HepG2 (cell line): ENCODE measurements around the gene ARCN1. TPM values are rescaled to one million over a fixed set of nuclear protein-coding genes. Genes with fewer than 3 reads are reported as not detected.

Experiments used
- ATAC-seq: fragments of 200-7000 bp; cut with Tn5 transposase; 3 replicates; pipeline ENCODE4 v1.9.1; 2020; ENCODE audit warnings: mild to moderate bottlenecking, moderate library complexity
- BruUV-seq: library from RNA; stranded (reverse); fragments of 400-500 nt; replicated peaks from 2 replicates; lab custom pipeline; 2021; lab: Mats Ljungman, UMichigan
- CTCF ChIA-PET: fragments of 300-600 bp; formaldehyde crosslinking; extraction: SDS; loops from one replicate; lab custom pipeline; 2021; ENCODE audit warnings: low total read pairs, inconsistent platforms, low intra/inter-chr PET ratio; lab: Yijun Ruan, JAX
- POLR2A ChIA-PET: fragments of 350-600 bp; sonication (Branson Sonifier 250); formaldehyde crosslinking; loops from one replicate; lab custom pipeline; 2020; ENCODE audit warnings: antibody characterized with exemption, inconsistent platforms; lab: Yijun Ruan, JAX
- DNase-seq: peaks from one replicate; pipeline ENCODE4 v3.0.0-alpha.2; 2015; ENCODE audit warnings: low spot score
- FAIRE-seq: peaks from 3 replicates; lab custom pipeline; 2011; peaks lifted over from hg19 to GRCh38; lab: Jason Lieb, UNC
- H2AFZ ChIP-seq: one replicate; pipeline ENCODE4 v1.6.1; 2011; ENCODE audit warnings: low read length, inconsistent platforms
- H3K27ac ChIP-seq: fragments of 300-600 bp; 3 replicates; pipeline ENCODE4 v1.8.0; 2011; ENCODE audit warnings: mixed run types, mild to moderate bottlenecking, mixed read lengths, low read length, inconsistent platforms; ENCODE audit not compliant: insufficient read depth; ENCODE audit errors: extremely low read length
- H3K27me3 ChIP-seq, 2 experiments: fragments of 200-600 bp in 1 of 2; 2 replicates in 1 of 2; 3 replicates in 1 of 2; pipeline versions ENCODE4 v1.6.0 to v1.8.0; 2011; ENCODE audit warnings: low read length in 2 of 2, mild to moderate bottlenecking in 2 of 2, moderate library complexity in 2 of 2, inconsistent platforms in 1 of 2; ENCODE audit not compliant: insufficient read depth in 2 of 2, control insufficient read depth in 1 of 2
- H3K36me3 ChIP-seq, 2 experiments: fragments of 200-600 bp in 1 of 2; replicated peaks in 1 of 2; 2 replicates in 1 of 2; 3 replicates in 1 of 2; pipeline versions ENCODE4 v1.5.1 to v1.8.0; 2011; ENCODE audit warnings: low read length in 2 of 2, inconsistent platforms in 1 of 2; ENCODE audit not compliant: insufficient read depth in 2 of 2, control insufficient read depth in 1 of 2
- H3K4me1 ChIP-seq: 2 replicates; pipeline ENCODE4 v1.5.1; 2012; ENCODE audit warnings: low read length, inconsistent platforms; ENCODE audit not compliant: insufficient read depth
- H3K4me2 ChIP-seq: 2 replicates; pipeline ENCODE4 v1.6.0; 2011; ENCODE audit warnings: low read depth, low read length, inconsistent platforms
- H3K4me3 ChIP-seq, 3 experiments: fragments of 200-600 bp in 1 of 3; sonication (generic), shearing (Covaris generic) in 1 of 3; replicated peaks in 1 of 3; 2 replicates each; pipeline ENCODE4 v1.5.1; 2011 to 2016; ENCODE audit warnings: low read length in 3 of 3, inconsistent platforms in 2 of 3, low read depth in 2 of 3, mild to moderate bottlenecking in 2 of 3, control low read depth in 1 of 3, mixed read lengths in 1 of 3; ENCODE audit not compliant: insufficient read depth in 1 of 3
- H3K79me2 ChIP-seq: one replicate; pipeline ENCODE4 v1.6.1; 2011; ENCODE audit warnings: low read length, inconsistent platforms; ENCODE audit not compliant: insufficient read depth
- H3K9ac ChIP-seq: 2 replicates; pipeline ENCODE4 v1.6.0; 2011; ENCODE audit warnings: mild to moderate bottlenecking, low read depth, low read length, inconsistent platforms; ENCODE audit not compliant: insufficient read depth
- H3K9me3 ChIP-seq: 2 replicates; pipeline ENCODE4 v1.5.1; 2012; ENCODE audit warnings: mild to moderate bottlenecking, low read length
- H4K20me1 ChIP-seq: 2 replicates; pipeline ENCODE4 v1.6.0; 2011; ENCODE audit warnings: inconsistent platforms, mild to moderate bottlenecking, low read length, moderate library complexity; ENCODE audit not compliant: insufficient read depth
- GABPA ChIP-seq, 2 experiments: IDR thresholded peaks; 2 replicates each; pipeline ENCODE4 v1.6.1; 2011 to 2016; ENCODE audit warnings: low read depth in 2 of 2, low read length in 1 of 2, missing biosample characterization in 1 of 2, missing genetic modification characterization in 1 of 2
- TBX2 ChIP-seq: sonication (generic); formaldehyde crosslinking; IDR thresholded peaks from 2 replicates; pipeline ENCODE4 v1.5.0; 2020; ENCODE audit warnings: missing genetic modification reagents, mild to moderate bottlenecking, borderline replicate concordance
- WGBS: methylation state at CpG from one replicate; pipeline ENCODE4 v1.1.6; 2017; ENCODE audit warnings: low lambda C conversion rate; 5-methylcytosine and 5-hydroxymethylcytosine counted together
- in situ Hi-C: cut with HindIII; loops from 2 replicates; pipeline ENCODE4 v1.10.0; 2017; ENCODE audit warnings: low pct_unique_long_range_greater_than_20kb; ENCODE audit not compliant: extremely low pct_ligation_motif_present
- intact Hi-C: fragments of 100-400 bp; cut with micrococcal nuclease; formaldehyde crosslinking; loops from one replicate; pipeline ENCODE4 v1.10.0; 2022; ENCODE audit not compliant: unreplicated experiment
- polyA plus RNA-seq, 8 experiments: library from polyadenylated mRNA; depleted of rRNA in 3 of 8; stranded (reverse) in 7 of 8; unstranded in 1 of 8; fragments of >200 nt; fragmentation: Illumina TruSeq in 4 of 8; extraction: Trizol in 4 of 8; gene quantifications; 2 replicates each; pipeline versions ENCODE4 v1.2.1 to v1.2.3, GENCODE V29; 2011 to 2016; ENCODE audit warnings: low read depth in 4 of 8, missing spikeins in 1 of 8, mixed read lengths in 1 of 8; ENCODE audit not compliant: insufficient read depth in 1 of 8
- total RNA-seq, 5 experiments: library from RNA; depleted of rRNA; stranded (reverse); fragments of >200 nt; fragmentation: Illumina TruSeq; extraction: Trizol; gene quantifications; 2 replicates each; pipeline ENCODE4 v1.2.3, GENCODE V29; 2016; ENCODE audit warnings: low read depth in 1 of 5
- TF ChIP-seq, protein P1 (sequence below): sonication (generic); formaldehyde crosslinking; conservative IDR thresholded peaks from 2 replicates; pipeline ENCODE4 v1.4.0; 2020; ENCODE audit warnings: mild to moderate bottlenecking, missing genetic modification reagents, moderate library complexity
- TF ChIP-seq, protein P2 (sequence below): sonication (generic); formaldehyde crosslinking; IDR thresholded peaks from 2 replicates; pipeline ENCODE4 v1.4.0; 2020; ENCODE audit warnings: missing genetic modification reagents
- TF ChIP-seq, protein P3 (sequence below): sonication (generic); formaldehyde crosslinking; IDR thresholded peaks from 2 replicates; pipeline ENCODE4 v1.9.0; 2022; ENCODE audit warnings: missing genetic modification reagents, mild to moderate bottlenecking, borderline replicate concordance
- TF ChIP-seq, protein P4 (sequence below): sonication (generic); formaldehyde crosslinking; IDR thresholded peaks from 2 replicates; pipeline ENCODE4 v1.4.0; 2020; ENCODE audit warnings: missing genetic modification reagents, mild to moderate bottlenecking, borderline replicate concordance
- TF ChIP-seq, protein P5 (sequence below): sonication (generic); formaldehyde crosslinking; IDR thresholded peaks from 2 replicates; pipeline ENCODE4 v1.5.1; 2020; ENCODE audit warnings: mild to moderate bottlenecking, missing genetic modification reagents

The ARCN1 gene
- total and polyA plus RNA-seq, 2 of the 13 experiments (the other 11 are each of a cell fraction or from before 2014, with no cell fraction given): 148 to 200 TPM

DNA sequence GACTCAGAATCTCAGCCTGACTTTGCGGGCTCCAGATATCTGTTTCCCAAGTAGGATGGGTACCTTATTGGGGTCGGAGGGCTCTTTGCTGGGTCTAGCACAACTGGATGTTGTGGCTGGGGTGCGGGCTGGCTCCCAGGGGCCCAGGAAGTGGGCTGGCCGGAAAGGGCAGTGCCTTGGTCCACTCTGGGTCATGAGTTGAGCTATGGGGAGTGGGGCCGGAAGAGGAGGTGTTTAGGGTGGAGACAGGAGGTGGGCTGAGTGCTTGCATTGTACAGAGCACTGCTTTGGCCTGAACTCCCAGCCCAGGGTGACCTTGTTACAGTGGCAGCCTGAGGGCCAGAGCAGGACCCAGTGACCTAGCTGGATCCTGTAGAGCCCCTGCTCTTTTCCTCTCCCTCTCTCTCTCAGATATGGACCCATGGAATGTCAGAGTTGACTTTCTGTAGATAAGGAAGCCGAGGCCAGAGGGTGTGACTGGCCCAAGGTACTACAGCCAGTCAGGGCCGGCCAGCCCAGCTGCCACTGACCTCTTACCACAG is 48.4 kb downstream of the ARCN1 start:
- POLR2A ChIA-PET: interaction anchor here (0.6 to 2.7 kb wide), 27 partner anchors 8 to 548 kb away, joined by 3 to 83 read pairs (median 6); partner anchors contain the start of genes ARCN1, DDX6, HMBS and NLRX1
- DNase-seq: peak; percentile 90
- H2AFZ ChIP-seq: no peak overlapping the region
- peak overlapping the region; percentile 98 for H3K4me2 ChIP-seq
- peaks cover 9% of the 10 kb centered on the region for H3K79me2 ChIP-seq
- H3K36me3 ChIP-seq: peaks cover 3 to 9% of the 10 kb centered on the region in 2 experiments; a peak in 4 of 5 replicates
- CTCF ChIA-PET: no interaction called here
- peaks cover 63% of the 10 kb centered on the region for H3K4me1 ChIP-seq
- peak overlapping the region; percentile 82 for H3K9ac ChIP-seq
- peak overlapping the region; percentile 81 to 97 (median 87) for H3K4me3 ChIP-seq
- H4K20me1 ChIP-seq: no peaks in the 10 kb centered on the region
- intact Hi-C loops (loop anchor here (5.0 kb wide), 1 partner anchor 37 kb away; no protein-coding TSS in a partner anchor), in situ Hi-C loops (no loop called here)
- H3K27me3 ChIP-seq: no peaks in the 10 kb centered on the region; a peak in 1 of 5 replicates
- BruUV-seq: no TSS peak
- peak; percentile 92 for FAIRE-seq
- H3K9me3 ChIP-seq: no peaks in the 10 kb centered on the region
- ATAC-seq: peak; percentile 92
- WGBS: 6% methylated on average over 5 of the region's 7 CpGs
- peak overlapping the region; percentile 95 for H3K27ac ChIP-seq
- peak; percentile 53; the same call in 1 of the 2 replicates for TF ChIP-seq TBX2 (CRISPR knock-in tag)
- TF ChIP-seq, protein P1, sequence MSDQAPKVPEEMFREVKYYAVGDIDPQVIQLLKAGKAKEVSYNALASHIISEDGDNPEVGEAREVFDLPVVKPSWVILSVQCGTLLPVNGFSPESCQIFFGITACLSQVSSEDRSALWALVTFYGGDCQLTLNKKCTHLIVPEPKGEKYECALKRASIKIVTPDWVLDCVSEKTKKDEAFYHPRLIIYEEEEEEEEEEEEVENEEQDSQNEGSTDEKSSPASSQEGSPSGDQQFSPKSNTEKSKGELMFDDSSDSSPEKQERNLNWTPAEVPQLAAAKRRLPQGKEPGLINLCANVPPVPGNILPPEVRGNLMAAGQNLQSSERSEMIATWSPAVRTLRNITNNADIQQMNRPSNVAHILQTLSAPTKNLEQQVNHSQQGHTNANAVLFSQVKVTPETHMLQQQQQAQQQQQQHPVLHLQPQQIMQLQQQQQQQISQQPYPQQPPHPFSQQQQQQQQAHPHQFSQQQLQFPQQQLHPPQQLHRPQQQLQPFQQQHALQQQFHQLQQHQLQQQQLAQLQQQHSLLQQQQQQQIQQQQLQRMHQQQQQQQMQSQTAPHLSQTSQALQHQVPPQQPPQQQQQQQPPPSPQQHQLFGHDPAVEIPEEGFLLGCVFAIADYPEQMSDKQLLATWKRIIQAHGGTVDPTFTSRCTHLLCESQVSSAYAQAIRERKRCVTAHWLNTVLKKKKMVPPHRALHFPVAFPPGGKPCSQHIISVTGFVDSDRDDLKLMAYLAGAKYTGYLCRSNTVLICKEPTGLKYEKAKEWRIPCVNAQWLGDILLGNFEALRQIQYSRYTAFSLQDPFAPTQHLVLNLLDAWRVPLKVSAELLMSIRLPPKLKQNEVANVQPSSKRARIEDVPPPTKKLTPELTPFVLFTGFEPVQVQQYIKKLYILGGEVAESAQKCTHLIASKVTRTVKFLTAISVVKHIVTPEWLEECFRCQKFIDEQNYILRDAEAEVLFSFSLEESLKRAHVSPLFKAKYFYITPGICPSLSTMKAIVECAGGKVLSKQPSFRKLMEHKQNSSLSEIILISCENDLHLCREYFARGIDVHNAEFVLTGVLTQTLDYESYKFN (CRISPR knock-in tag): peak; percentile 72
- TF ChIP-seq, protein P2, sequence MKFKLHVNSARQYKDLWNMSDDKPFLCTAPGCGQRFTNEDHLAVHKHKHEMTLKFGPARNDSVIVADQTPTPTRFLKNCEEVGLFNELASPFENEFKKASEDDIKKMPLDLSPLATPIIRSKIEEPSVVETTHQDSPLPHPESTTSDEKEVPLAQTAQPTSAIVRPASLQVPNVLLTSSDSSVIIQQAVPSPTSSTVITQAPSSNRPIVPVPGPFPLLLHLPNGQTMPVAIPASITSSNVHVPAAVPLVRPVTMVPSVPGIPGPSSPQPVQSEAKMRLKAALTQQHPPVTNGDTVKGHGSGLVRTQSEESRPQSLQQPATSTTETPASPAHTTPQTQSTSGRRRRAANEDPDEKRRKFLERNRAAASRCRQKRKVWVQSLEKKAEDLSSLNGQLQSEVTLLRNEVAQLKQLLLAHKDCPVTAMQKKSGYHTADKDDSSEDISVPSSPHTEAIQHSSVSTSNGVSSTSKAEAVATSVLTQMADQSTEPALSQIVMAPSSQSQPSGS (CRISPR knock-in tag): no peak
- TF ChIP-seq, protein P3, sequence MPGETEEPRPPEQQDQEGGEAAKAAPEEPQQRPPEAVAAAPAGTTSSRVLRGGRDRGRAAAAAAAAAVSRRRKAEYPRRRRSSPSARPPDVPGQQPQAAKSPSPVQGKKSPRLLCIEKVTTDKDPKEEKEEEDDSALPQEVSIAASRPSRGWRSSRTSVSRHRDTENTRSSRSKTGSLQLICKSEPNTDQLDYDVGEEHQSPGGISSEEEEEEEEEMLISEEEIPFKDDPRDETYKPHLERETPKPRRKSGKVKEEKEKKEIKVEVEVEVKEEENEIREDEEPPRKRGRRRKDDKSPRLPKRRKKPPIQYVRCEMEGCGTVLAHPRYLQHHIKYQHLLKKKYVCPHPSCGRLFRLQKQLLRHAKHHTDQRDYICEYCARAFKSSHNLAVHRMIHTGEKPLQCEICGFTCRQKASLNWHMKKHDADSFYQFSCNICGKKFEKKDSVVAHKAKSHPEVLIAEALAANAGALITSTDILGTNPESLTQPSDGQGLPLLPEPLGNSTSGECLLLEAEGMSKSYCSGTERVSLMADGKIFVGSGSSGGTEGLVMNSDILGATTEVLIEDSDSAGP: peak; percentile 86
- TF ChIP-seq, protein P4, sequence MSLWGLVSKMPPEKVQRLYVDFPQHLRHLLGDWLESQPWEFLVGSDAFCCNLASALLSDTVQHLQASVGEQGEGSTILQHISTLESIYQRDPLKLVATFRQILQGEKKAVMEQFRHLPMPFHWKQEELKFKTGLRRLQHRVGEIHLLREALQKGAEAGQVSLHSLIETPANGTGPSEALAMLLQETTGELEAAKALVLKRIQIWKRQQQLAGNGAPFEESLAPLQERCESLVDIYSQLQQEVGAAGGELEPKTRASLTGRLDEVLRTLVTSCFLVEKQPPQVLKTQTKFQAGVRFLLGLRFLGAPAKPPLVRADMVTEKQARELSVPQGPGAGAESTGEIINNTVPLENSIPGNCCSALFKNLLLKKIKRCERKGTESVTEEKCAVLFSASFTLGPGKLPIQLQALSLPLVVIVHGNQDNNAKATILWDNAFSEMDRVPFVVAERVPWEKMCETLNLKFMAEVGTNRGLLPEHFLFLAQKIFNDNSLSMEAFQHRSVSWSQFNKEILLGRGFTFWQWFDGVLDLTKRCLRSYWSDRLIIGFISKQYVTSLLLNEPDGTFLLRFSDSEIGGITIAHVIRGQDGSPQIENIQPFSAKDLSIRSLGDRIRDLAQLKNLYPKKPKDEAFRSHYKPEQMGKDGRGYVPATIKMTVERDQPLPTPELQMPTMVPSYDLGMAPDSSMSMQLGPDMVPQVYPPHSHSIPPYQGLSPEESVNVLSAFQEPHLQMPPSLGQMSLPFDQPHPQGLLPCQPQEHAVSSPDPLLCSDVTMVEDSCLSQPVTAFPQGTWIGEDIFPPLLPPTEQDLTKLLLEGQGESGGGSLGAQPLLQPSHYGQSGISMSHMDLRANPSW (CRISPR knock-in tag): peak; percentile 62; the same call in 1 of the 2 replicates
- TF ChIP-seq, protein P5, sequence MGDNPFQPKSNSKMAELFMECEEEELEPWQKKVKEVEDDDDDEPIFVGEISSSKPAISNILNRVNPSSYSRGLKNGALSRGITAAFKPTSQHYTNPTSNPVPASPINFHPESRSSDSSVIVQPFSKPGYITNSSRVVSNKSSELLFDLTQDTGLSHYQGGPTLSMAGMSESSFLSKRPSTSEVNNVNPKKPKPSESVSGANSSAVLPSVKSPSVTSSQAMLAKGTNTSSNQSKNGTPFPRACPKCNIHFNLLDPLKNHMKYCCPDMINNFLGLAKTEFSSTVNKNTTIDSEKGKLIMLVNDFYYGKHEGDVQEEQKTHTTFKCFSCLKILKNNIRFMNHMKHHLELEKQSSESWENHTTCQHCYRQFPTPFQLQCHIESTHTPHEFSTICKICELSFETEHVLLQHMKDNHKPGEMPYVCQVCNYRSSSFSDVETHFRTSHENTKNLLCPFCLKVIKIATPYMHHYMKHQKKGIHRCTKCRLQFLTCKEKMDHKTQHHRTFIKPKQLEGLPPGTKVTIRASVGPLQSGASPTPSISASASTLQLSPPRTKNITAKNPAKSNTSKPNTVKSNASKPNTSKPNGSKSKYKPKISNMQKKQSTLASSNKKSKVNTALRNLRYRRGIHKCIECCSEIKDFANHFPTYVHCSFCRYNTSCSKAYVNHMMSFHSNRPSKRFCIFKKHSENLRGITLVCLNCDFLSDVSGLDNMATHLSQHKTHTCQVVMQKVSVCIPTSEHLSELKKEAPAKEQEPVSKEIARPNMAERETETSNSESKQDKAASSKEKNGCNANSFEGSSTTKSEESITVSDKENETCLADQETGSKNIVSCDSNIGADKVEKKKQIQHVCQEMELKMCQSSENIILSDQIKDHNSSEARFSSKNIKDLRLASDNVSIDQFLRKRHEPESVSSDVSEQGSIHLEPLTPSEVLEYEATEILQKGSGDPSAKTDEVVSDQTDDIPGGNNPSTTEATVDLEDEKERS (CRISPR knock-in tag): no peak
- TF ChIP-seq GABPA (IDR thresholded peaks at IDR 0.05; ENCODE audit: low read depth, low read length): peak; percentile 75
- peak; percentile 92 for TF ChIP-seq GABPA (CRISPR knock-in tag; IDR thresholded peaks at IDR 0.05; ENCODE audit: low read depth)
